LNCAP (cell line): ENCODE data around the gene THY1.

Experiments used
- CTCF ChIP-seq: fragments of 450-650 bp; IDR thresholded peaks from 2 replicates; pipeline ENCODE4 v1.5.1; 2017; ENCODE audit warnings: mild to moderate bottlenecking

Gene THY1

GRCh38 chr11:119422809-119423508 is at the start of gene THY1:
Gene THY1 (minus strand): TSS chr11:119423172. CDS start chr11:119420905, 2,267 bp downstream.
- no peak for TF ChIP-seq CTCF

- no peak for TF ChIP-seq CTCF
Observed at GRCh38 chr11:119472186-119472855, 49.3 kb upstream of the THY1 start.

- no peak for TF ChIP-seq CTCF
Observed at GRCh38 chr11:119471329-119471728, 48.4 kb upstream of the THY1 start.

- no peak for TF ChIP-seq CTCF
Observed at GRCh38 chr11:119470317-119471291, 47.6 kb upstream of the THY1 start.

GRCh38 chr11:119469506-119469905 is 46.5 kb upstream of the THY1 start:
- no peak for TF ChIP-seq CTCF

- TF ChIP-seq CTCF: no peak
Observed at GRCh38 chr11:119468511-119468910, 45.5 kb upstream of the THY1 start.

- no peak for TF ChIP-seq CTCF
Observed at GRCh38 chr11:119461229-119461963, 38.4 kb upstream of the THY1 start.
